GM18520 (cell line): ENCODE measurements around the gene TTC13.

ENCODE experiments used
- ATAC-seq: cut with Tn5 transposase; IDR thresholded peaks from one replicate; pipeline ENCODE4 v1.9.1; 2021; ENCODE audit not compliant: unreplicated experiment

The TTC13 gene

GRCh38 chr1:230857822-230858221 is 120.8 kb downstream of the TTC13 start:
- no peak for ATAC-seq

GRCh38 chr1:230857077-230857476 is 121.6 kb downstream of the TTC13 start:
- no peak for ATAC-seq
